ENCODE results near the gene GAPVD1. TPM values are rescaled to one million over a fixed set of nuclear protein-coding genes. Genes with fewer than 3 reads are reported as not detected.

Gene GAPVD1, protein sequence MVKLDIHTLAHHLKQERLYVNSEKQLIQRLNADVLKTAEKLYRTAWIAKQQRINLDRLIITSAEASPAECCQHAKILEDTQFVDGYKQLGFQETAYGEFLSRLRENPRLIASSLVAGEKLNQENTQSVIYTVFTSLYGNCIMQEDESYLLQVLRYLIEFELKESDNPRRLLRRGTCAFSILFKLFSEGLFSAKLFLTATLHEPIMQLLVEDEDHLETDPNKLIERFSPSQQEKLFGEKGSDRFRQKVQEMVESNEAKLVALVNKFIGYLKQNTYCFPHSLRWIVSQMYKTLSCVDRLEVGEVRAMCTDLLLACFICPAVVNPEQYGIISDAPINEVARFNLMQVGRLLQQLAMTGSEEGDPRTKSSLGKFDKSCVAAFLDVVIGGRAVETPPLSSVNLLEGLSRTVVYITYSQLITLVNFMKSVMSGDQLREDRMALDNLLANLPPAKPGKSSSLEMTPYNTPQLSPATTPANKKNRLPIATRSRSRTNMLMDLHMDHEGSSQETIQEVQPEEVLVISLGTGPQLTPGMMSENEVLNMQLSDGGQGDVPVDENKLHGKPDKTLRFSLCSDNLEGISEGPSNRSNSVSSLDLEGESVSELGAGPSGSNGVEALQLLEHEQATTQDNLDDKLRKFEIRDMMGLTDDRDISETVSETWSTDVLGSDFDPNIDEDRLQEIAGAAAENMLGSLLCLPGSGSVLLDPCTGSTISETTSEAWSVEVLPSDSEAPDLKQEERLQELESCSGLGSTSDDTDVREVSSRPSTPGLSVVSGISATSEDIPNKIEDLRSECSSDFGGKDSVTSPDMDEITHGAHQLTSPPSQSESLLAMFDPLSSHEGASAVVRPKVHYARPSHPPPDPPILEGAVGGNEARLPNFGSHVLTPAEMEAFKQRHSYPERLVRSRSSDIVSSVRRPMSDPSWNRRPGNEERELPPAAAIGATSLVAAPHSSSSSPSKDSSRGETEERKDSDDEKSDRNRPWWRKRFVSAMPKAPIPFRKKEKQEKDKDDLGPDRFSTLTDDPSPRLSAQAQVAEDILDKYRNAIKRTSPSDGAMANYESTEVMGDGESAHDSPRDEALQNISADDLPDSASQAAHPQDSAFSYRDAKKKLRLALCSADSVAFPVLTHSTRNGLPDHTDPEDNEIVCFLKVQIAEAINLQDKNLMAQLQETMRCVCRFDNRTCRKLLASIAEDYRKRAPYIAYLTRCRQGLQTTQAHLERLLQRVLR (N-terminal part only)
- total RNA-seq: 77.5 and 82.5 TPM in 2 replicates

DNA sequence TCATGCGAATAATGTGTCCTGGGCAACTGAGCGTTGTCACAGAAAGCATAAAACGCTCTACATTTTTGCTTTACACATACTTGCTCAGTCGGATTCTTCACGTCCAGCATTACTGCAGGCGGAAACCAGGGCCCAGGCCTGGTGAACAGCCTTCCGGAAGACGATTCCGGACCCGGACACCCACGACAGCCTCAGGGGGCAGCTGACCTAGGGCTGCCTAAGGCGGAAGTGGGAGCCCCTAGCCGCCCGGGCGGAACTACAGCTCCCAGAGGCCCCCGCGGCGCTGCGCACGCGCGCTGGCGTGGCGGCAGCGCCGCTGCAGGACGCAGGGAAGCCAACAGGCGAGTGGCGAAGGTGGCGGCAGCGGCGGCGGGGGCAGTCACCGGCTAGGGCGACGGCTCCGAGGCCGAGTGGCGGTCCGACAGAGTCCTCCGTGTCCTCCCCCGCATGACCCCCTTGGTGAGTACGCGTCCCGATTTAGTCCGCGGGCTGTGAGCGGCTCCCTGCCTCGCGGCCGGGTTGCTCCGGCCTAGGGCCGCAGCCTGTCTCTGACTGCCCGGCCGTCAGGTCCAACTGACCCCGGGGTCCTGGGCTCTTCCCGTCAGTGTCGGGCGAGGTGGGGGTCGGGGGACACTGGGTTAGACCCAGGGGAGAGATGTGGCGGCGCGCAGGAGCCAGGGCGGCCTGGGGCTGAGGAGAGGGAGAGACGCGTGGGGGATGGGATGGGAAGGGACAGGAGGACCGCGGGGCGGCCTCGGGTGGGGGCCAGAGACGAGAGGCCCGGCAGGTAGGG lies at the start of gene GAPVD1:
GAPVD1 (plus strand) TSS at position 326 of the 793 bp plus-strand sequence. CDS start 37,096 bp downstream, outside the sequence.

GRCh38 chr9:125241000-125241862 lies 20.4 kb upstream of the GAPVD1 start, which contains the start of gene HSPA5:
Gene HSPA5 (minus strand): TSS chr9:125241343. CDS start chr9:125241126, 217 bp downstream.

Small RNA genes within 50 kb of the gene (small RNA-seq; reads per million reads assigned to genes)
- gene AL354710.1 (ENCODE audit: low replicate concordance): not detected
- not detected for gene RNU6-1020P (ENCODE audit: low replicate concordance)

Other genes with a start within 250 kb of the GAPVD1 start
- gene SCAI, start 118.3 kb upstream of the GAPVD1 start, total RNA-seq: 4.6 and 6.2 TPM in 2 replicates
- 23.6 and 29.6 TPM in 2 replicates for gene PPP6C, start 72.0 kb upstream of the GAPVD1 start, total RNA-seq
- 26.0 and 38.4 TPM in 2 replicates for gene RABEPK, start 61.3 kb upstream of the GAPVD1 start, total RNA-seq
- gene HSPA5, start 20.5 kb upstream of the GAPVD1 start, total RNA-seq: 185 and 1,984 TPM in 2 replicates